ENCODE data around the gene RTEL1.
A peak's percentile ranks its signal among the peaks of the same experiment; 100 is the strongest.

The RTEL1 gene

DNA sequence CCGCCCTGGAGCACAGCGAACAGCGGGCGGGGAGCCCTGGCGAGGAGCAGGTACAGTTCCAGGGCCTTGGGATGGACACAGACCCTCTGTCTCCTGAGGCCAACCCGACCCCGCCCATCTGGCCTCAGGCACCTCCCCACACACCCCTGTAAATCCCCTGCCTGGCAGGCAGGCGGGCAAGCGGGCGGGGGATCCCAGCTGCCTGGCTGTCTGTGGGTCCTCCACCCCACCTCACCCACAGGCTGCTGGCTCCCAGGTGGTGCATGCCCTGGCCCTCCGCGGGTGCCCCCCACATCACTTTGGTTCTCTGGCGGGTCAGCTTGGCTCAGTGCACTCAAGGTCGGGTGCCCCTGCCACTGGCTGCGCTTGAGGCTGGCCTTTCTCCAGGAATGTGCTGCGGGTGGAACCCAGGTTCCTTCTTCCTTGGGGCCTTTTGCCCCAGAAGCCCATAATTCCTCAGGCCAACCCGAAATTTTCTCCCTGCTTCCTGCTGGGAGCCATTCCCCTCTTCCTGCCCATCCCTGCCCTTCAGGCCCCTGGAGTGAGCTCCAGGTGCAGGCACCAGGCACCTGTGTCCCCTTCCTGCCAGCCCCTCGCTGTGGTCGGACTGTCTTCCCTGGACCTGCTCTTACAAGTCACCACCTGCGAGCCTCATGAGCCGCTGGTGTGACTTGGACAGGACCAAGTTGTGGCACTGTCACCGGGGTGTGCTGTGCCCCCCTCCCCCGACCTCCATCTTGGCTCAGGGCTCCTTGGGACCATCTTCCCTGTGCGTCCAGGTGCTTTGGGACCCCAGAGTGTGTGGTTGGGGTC is 33.0 kb downstream of the RTEL1 start:
- DNase-seq, result no peak

DNA sequence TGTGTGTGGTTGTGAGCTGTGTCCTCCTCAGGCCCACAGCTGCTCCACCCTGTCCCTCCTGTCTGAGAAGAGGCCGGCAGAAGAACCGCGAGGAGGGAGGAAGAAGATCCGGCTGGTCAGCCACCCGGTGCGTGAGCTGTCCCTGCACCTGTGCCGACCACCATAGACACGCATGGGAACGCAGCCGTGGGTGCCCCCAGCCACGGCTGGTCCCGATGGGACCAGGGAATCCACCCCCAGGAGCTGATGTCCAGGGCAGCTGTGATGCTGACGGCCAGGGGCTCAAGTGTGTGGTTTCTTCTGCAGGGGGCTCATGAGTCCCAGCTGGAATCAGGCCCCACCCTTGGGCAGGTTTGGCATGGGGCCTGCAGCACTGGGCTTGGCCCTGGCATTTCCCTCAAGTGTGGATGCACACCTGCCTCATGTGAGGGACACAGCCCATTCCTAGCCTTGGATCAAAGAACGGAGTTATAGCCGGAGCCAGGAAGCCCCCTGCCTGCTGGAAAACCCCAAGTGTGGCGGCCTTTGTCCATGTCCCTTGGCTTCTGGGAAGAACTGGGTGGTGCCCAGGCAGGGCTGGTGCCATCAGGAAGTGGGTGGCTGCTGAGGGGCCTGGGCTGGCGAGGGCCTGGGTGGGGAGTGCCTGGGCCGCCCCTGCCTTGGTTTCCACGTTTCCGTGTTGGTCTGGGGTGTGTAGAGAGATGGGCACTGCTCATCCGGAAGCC is 33.8 kb downstream of the RTEL1 start:
- DNase-seq, result no peak

DNA sequence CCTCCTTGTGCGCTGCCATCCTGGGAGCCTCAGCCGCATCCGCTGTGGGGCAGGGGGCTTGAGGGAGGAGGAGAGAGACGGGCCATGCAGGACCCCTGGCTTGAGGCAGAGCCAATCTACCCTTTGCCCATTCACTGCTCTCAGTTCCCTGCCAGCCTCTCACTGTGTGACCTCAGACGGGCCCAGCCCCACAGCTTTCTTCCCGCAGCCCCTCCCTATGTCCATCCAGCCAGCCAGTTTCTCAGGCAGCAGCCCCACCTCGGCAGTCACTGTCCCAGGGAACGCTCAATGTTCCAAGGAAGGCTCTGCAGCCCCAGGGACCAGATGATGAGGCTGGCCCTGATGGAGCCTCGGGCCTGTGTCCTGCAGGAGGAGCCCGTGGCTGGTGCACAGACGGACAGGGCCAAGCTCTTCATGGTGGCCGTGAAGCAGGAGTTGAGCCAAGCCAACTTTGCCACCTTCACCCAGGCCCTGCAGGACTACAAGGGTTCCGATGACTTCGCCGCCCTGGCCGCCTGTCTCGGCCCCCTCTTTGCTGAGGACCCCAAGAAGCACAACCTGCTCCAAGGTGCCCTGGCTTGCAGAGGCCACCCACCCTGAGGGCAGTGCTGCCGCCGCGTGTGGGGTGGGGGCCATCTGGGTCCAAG is 34.4 kb downstream of the RTEL1 start:
- DNase-seq, result no peak

DNA sequence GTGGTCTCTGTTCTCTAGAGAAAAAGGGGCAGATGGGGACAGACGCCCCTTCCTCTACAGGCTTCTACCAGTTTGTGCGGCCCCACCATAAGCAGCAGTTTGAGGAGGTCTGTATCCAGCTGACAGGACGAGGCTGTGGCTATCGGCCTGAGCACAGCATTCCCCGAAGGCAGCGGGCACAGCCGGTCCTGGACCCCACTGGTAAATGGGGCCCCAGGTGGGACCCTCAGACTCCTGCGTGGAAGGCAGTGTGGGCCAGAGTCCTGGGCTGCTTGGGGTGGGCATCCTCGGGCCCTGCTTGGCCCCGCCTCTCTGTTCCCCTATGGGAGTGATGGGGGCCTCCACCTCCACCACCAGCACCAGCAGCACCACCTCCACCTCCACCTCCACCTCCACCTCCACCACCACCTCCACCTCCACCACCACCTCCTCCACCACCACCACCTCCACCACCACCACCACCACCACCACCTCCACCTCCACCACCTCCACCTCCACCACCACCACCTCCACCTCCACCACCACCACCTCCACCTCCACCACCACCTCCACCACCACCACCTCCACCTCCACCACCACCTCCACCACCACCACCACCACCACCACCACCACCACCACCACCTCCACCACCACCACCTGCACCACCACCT is 35.1 kb downstream of the RTEL1 start:
- DNase-seq, result no peak

DNA sequence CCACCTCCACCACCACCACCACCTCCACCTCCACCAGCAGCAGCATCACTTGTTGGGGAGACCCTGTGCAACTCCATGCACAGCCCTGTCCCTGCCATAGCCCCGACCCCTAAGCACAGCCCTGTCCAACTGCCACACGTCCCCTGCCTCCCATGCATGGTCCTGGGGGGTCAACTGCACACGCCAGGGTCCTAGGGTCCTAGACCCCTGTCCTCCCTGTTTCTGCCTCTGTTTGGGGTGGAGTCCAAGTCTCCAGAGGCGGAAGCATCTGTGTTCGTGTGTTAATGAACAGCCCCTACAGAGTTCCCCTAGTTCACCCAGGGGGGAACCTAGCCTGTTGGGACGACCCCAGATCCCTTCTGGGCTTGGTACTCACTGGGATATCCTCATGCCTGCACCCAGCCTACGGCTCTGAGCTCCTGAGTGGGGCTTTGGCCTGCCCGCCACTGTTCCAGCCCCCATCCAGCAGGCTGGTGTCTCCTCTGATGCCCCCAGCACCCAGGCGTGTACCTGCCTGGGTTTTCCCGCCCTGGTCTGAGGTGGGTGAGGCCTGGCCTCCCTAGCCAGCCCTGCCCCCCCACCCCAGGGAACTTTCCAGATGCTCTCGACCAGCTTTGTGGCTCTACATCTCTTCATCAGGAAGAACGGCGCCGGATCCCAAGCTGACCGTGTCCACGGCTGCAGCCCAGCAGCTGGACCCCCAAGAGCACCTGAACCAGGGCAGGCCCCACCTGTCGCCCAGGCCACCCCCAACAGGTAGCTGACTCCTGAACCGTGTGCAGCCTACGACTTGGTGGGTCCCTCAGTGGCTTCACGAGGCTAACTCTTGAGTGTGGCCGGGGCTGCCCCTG is 35.8 kb downstream of the RTEL1 start:
- DNase-seq, result no peak

DNA sequence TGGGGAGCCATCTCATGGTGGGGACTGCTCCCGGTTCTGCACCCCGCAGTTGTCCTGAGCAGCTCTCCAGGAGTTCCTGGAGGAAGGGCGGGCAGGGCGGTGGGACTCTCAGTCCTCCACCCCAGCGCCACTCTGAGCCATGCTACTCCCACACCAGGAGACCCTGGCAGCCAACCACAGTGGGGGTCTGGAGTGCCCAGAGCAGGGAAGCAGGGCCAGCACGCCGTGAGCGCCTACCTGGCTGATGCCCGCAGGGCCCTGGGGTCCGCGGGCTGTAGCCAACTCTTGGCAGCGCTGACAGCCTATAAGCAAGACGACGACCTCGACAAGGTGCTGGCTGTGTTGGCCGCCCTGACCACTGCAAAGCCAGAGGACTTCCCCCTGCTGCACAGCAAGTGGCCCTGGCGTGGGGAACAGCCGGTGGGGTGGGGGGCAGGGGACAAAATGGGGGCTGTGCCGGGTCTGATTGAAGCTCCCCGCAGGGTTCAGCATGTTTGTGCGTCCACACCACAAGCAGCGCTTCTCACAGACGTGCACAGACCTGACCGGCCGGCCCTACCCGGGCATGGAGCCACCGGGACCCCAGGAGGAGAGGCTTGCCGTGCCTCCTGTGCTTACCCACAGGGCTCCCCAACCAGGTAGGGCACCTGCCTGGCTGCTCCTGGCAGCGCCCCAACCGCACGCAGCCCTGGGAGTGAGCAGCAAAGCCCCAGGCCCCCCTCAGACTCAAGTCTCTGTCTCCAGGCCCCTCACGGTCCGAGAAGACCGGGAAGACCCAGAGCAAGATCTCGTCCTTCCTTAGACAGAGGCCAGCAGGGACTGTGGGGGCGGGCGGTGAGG is 36.7 kb downstream of the RTEL1 start:
- DNase-seq, result no peak

DNA sequence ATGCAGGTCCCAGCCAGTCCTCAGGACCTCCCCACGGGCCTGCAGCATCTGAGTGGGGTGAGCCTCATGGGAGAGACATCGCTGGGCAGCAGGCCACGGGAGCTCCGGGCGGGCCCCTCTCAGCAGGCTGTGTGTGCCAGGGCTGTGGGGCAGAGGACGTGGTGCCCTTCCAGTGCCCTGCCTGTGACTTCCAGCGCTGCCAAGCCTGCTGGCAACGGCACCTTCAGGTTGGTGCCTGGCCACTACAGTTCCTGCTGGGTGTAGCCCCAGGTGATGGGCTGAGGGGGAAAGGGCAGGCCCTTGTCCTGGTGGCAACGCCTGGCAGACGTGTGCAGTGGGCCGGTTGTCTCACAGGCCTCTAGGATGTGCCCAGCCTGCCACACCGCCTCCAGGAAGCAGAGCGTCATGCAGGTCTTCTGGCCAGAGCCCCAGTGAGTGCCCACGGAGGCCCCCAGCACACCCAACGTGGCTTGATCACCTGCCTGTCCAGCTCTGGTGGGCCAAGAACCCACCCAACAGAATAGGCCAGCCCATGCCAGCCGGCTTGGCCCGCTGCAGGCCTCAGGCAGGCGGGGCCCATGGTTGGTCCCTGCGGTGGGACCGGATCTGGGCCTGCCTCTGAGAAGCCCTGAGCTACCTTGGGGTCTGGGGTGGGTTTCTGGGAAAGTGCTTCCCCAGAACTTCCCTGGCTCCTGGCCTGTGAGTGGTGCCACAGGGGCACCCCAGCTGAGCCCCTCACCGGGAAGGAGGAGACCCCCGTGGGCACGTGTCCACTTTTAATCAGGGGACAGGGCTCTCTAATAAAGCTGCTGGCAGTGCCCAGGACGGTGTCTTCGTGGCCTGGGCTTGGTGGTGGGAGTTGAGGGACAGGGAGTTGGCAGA is 37.6 kb downstream of the RTEL1 start:
- DNase-seq, result no peak

DNA sequence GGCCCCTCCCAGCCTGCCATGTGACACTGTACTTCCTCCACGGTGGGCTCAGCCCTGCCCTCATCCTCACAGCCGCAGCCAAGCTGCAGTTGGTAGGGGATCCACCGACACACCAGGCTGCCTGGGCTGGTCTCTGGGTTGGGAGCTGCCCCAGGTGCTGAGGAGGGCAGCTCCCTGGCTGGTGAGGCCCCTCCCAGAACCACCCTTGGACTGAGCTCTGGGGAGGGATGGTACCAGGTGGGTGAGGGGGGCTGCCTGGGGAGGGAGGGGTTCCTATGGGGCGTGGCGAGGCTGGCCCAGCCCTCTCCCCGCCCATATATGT is 38.2 kb downstream of the RTEL1 start:
- no peak for DNase-seq

DNA sequence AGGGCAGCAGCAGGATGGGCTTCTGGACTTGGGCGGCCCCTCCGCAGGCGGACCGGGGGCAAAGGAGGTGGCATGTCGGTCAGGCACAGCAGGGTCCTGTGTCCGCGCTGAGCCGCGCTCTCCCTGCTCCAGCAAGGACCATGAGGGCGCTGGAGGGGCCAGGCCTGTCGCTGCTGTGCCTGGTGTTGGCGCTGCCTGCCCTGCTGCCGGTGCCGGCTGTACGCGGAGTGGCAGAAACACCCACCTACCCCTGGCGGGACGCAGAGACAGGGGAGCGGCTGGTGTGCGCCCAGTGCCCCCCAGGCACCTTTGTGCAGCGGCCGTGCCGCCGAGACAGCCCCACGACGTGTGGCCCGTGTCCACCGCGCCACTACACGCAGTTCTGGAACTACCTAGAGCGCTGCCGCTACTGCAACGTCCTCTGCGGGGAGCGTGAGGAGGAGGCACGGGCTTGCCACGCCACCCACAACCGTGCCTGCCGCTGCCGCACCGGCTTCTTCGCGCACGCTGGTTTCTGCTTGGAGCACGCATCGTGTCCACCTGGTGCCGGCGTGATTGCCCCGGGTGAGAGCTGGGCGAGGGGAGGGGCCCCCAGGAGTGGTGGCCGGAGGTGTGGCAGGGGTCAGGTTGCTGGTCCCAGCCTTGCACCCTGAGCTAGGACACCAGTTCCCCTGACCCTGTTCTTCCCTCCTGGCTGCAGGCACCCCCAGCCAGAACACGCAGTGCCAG is 38.7 kb downstream of the RTEL1 start, which contains the start of gene TNFRSF6B:
TSS of gene TNFRSF6B (plus strand) at position 25 of the 729 bp plus-strand sequence. CDS start at position 141, 116 bp downstream.
- no peak for DNase-seq

DNA sequence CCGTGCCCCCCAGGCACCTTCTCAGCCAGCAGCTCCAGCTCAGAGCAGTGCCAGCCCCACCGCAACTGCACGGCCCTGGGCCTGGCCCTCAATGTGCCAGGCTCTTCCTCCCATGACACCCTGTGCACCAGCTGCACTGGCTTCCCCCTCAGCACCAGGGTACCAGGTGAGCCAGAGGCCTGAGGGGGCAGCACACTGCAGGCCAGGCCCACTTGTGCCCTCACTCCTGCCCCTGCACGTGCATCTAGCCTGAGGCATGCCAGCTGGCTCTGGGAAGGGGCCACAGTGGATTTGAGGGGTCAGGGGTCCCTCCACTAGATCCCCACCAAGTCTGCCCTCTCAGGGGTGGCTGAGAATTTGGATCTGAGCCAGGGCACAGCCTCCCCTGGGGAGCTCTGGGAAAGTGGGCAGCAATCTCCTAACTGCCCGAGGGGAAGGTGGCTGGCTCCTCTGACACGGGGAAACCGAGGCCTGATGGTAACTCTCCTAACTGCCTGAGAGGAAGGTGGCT is 39.3 kb downstream of the RTEL1 start:
- no peak for DNase-seq

DNA sequence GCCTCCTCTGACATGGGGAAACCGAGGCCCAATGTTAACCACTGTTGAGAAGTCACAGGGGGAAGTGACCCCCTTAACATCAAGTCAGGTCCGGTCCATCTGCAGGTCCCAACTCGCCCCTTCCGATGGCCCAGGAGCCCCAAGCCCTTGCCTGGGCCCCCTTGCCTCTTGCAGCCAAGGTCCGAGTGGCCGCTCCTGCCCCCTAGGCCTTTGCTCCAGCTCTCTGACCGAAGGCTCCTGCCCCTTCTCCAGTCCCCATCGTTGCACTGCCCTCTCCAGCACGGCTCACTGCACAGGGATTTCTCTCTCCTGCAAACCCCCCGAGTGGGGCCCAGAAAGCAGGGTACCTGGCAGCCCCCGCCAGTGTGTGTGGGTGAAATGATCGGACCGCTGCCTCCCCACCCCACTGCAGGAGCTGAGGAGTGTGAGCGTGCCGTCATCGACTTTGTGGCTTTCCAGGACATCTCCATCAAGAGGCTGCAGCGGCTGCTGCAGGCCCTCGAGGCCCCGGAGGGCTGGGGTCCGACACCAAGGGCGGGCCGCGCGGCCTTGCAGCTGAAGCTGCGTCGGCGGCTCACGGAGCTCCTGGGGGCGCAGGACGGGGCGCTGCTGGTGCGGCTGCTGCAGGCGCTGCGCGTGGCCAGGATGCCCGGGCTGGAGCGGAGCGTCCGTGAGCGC is 39.9 kb downstream of the RTEL1 start:
- DNase-seq, result no peak

DNA sequence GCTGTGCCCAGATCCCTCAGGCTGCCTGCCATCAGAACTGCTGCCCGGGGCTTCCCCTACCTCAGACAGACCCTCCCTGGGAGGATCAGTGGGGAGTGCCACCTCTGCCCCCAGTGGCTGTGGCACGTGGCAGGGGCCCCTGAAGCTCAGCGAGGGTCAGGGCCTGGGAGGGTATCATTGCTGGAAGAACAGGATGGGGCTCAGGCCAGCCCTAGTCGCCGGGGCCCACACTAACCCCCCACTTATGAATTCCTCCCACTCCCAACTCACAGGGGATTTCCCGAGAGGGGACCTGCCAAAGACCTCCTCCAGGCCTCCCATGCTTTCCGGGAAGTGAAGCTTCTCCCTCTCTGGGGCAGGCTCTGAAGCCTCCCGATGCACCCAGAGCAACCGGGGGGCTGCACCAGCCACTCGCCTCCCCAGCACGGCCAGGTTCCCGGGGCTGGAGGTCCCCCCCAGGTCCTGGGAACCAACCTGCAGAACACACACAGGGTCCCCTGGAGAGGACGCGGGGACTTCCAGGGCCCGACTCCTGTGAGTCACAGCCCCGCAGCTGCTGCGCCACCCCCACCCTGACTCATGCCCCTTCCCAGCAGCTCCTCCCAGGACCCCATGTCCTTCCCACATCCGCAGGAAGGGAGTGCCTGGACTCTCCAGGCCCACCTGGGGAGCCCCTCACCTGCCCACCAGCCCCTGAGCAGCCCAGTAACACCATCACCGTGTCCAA is 40.8 kb downstream of the RTEL1 start:
- DNase-seq, result peak; percentile 61

DNA sequence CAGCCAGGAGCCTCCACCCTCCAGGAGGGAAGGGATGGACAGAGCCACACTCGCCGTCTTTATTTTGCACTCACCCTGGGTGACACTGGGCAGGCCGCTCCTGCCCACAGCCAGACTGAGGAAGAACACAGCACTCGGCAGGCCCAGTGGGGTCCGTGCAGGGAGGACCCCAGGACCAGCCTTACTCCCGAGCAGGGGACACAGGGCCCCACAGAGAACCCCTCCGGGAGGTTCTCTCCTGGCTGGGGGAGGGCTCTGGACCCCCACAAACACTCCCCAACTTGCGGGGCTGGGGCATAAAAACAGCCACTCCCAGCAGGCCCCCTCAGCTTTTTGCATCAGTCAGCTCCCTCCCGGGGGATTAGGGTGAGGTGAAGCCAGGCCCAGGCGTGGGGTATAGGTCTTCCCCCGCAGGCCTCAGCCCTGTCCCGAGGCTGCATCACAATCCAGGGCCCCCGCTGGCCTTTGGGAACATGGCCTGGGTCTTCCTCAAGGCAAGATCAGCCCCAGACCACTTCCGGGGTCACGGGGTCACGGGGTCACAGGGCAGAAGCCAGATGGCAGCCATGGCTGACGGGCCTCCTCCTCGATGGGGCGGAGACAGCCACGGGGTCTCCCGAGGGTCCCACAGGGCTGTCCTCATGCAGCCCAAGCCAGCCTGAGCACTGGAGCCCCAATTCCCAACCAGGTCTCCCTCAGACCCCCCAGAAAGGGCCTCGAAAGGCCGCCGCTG is 41.5 kb downstream of the RTEL1 start:
- DNase-seq, result no peak

DNA sequence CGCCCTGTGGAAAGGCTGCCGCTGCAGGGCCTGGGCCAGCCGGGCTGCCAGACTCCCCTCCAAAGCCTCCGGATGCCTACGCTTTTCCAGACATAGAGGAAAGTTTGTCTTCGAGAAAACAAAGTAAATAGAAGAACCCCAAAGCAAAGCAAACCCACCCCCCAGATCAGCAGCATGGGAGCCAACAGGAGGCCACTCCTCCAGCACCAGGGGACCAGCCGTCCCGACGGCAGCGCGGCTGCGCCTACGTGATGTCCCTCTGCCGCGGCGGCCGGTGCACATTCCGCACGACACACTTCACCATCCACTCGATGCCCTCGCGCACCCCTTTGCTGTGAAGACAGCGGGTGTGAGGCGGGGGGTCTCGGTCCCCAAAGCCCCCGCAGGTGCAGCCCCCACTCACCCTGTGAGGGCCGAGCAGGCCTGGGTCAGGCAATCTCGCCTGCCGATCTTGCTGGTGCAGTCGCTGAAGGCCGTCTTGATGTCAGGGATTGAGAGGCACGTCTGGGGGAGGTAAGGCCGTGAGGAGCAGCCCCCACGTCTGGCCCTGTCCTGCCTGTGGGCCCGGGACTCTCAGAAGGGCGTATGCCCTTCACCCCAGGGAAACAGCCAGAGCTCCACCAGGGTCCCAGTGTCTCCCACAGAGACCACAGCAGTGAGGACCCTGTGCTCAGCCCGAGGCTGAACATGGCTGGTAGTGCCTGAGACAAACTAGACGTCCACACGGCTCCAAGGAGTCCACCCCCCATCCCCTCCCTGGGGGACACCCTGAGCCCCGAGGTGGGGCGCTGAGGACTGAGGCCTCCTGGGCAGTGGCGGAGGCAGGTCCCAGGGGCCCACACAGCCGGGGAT is 42.3 kb downstream of the RTEL1 start:
- DNase-seq, result no peak

DNA sequence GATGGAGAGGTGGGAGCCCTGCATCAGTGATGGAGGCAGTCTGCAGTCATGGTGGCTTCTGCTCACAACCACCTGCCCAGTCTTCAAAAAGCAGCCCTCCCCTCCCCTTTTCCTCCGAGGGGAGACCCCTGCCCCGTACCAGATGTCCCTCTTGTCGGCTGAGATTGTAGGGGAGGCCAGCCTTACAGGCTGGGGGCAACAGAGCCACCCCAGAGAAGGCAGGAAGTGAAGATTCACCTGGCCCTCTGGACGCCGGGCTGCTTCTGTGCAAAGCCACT is 42.9 kb downstream of the RTEL1 start:
- no peak for DNase-seq

DNA sequence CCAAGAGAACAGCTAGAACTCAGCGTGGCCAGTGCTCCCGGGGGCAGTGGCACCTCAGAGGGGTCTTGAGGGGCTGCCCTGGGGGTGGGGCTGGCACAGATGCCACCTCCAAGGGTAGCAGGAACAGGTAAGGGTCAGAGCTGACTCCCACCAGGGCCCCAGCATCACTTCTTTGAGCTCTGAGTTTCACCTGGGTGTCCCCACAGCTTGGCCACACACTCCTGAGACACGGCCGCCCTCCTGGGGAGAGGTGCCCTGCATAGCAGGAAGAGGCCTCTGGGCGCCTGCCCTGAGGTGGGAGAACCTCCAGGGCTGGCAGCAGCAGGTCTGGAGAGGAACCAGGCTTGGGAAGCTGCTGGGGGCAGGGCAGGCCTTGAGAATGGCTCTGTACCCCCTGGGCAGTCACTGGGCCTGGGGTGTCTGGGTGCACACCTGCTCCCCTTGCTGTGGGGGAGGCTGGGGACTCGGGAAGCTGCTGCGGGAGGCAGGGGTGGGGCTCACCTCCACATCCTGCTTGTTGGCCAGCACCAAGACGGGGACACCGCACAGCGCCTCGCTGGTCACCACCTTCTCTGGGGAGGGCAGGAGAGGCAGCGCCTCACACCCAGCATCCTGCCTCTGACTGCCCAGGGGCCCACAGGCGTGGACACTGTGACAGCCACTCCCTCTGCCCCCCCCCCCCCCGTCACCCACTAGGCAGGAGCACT is 43.4 kb downstream of the RTEL1 start:
- no peak for DNase-seq

All from T1000 (cell line).